NCI-H146 treated with DMSO at 0.1 percent for 48 hours (cell line): Measurements from ENCODE around the gene C2.
"Not testable (repeated sequence)": the region's sequence is repeated elsewhere in the genome, so short reads cannot be mapped to it uniquely, and the experiment has no call there.

ENCODE experiments used
- DNase-seq: peaks from one replicate; lab custom pipeline; 2025; ENCODE audit not compliant: unreplicated experiment; lab: John Stamatoyannopoulos, UW

C2 gene

GRCh38 chr6:31920811-31921210 is 6.7 kb upstream of the C2 start:
- DNase-seq = no peak

GRCh38 chr6:31922942-31923341 is 4.6 kb upstream of the C2 start:
- DNase-seq = no peak

GRCh38 chr6:31927863-31928671 is 550 bp downstream of the C2 start:
- DNase-seq = no peak

GRCh38 chr6:31928672-31928939 is 1.1 kb downstream of the C2 start:
- no peak for DNase-seq

- DNase-seq = no peak
Observed at GRCh38 chr6:31930962-31931361, 3.4 kb downstream of the C2 start.

- not testable (repeated sequence) for DNase-seq
Observed at GRCh38 chr6:31932137-31932536, 4.6 kb downstream of the C2 start.

GRCh38 chr6:31933537-31933936 is 6.0 kb downstream of the C2 start:
- DNase-seq = no peak

GRCh38 chr6:31935021-31935420 is 7.5 kb downstream of the C2 start:
- DNase-seq = no peak

GRCh38 chr6:31935823-31936222 is 8.3 kb downstream of the C2 start:
- DNase-seq = no peak

GRCh38 chr6:31940256-31940664 is 12.7 kb downstream of the C2 start:
- DNase-seq = no peak

GRCh38 chr6:31943742-31944141 is 16.2 kb downstream of the C2 start:
- DNase-seq = no peak

- no peak for DNase-seq
Observed at GRCh38 chr6:31945154-31945506, 17.6 kb downstream of the C2 start.

- no peak for DNase-seq
Observed at GRCh38 chr6:31945507-31946369, 18.2 kb downstream of the C2 start, which contains the start of gene CFB. TSS of gene CFB (plus strand) at chr6:31946095. CDS start at chr6:31946222, 127 bp downstream.

- DNase-seq = no peak
Observed at GRCh38 chr6:31946370-31946885, 18.9 kb downstream of the C2 start.

- DNase-seq = no peak
Observed at GRCh38 chr6:31947070-31947675, 19.7 kb downstream of the C2 start.

GRCh38 chr6:31947864-31948263 is 20.3 kb downstream of the C2 start:
- DNase-seq = no peak

GRCh38 chr6:31948306-31948705 is 20.8 kb downstream of the C2 start:
- no peak for DNase-seq

- no peak for DNase-seq
Observed at GRCh38 chr6:31948753-31949413, 21.4 kb downstream of the C2 start.

- DNase-seq = no peak
Observed at GRCh38 chr6:31949926-31950548, 22.5 kb downstream of the C2 start.

- no peak for DNase-seq
Observed at GRCh38 chr6:31952140-31952805, 24.8 kb downstream of the C2 start.
